ENCODE measurements around the gene RNF181.

Gene RNF181

DNA sequence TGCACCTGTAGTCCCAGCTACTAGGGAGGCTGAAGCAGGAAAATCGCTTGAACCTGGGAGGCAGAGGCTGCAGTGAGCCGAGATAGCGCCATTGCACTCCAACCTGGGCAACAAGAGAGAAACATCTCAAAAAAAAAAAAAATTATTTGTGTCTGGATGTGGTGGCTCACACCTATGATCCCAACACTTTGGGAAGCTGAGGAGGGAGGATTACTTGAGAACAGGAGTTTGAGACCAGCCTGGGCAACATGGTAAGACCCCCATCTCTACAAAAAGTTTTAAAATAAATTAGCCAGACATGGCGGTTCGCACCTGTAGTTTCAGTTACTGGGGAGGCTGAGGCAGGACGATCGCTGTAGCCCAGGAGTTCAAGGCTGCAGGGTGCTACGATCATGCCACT lies 19.8 kb upstream of the RNF181 start:
- Histone ChIP-seq H3K36me3 (replicated peaks; ENCODE audit: insufficient read depth, low read length) (no peaks in the 10 kb centered on the region), H3K4me1 (ENCODE audit: low read length) (peaks cover 11% of the 10 kb centered on the region; the same call in 1 of the 2 replicates), H3K9ac (ENCODE audit: low read length) (no peak overlapping the region), H3K79me2 (ENCODE audit: low read length) (peaks cover 32% of the 10 kb centered on the region), H3K27ac (ENCODE audit: low read length) (no peak overlapping the region), H3F3A (ENCODE audit: insufficient read depth, low read length) (no peaks in the 10 kb centered on the region), H3K4me3 (ENCODE audit: low read length) (no peak overlapping the region), H2AFZ (ENCODE audit: low read length) (no peak overlapping the region), H3K9me2 (replicated peaks; ENCODE audit: insufficient read depth, low read length) (no peaks in the 10 kb centered on the region), H3K9me3 (replicated peaks; ENCODE audit: insufficient read depth, low read length) (no peaks in the 10 kb centered on the region), H4K20me1 (ENCODE audit: insufficient read depth, low read length) (no peaks in the 10 kb centered on the region), H3K4me2 (ENCODE audit: low read depth, low read length) (no peak overlapping the region), H3K27me3 (replicated peaks; ENCODE audit: insufficient read depth, low read length) (peaks cover 5% of the 10 kb centered on the region)
- TF ChIP-seq EZH2 (optimal IDR thresholded peaks at IDR 0.05; ENCODE audit: low read depth, low read length), result no peak
- TF ChIP-seq EZH2phosphoT487 (IDR thresholded peaks at IDR 0.05; ENCODE audit: low read length), result no peak
- no peak for DNase-seq

DNA sequence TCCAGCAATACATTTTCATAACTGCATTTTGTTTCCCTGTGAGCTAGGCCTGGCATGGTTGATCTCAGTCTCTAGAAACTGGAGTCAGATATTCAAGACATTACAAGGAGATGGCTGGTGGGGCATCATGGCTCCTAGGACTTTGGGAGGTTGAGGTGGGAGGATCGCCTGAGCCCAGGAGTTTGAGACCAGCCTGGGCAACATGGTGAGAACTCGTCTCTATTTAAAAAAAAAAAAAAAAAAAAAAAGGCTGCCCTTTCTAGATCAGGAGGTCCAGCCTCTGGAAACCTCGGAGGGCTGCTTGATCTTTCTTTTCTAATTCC lies 18.5 kb upstream of the RNF181 start:
- Histone ChIP-seq H3K4me3 (ENCODE audit: low read length) (peak overlapping the region; percentile 75), H3K36me3 (replicated peaks; ENCODE audit: insufficient read depth, low read length) (0 out of 2 replicates have a peak, but pooled peaks cover 5% of the 10 kb centered on the region), H3K27me3 (replicated peaks; ENCODE audit: insufficient read depth, low read length) (peaks cover 4% of the 10 kb centered on the region; the same call in 1 of the 2 replicates), H3K9me2 (replicated peaks; ENCODE audit: insufficient read depth, low read length) (no peaks in the 10 kb centered on the region), H3F3A (ENCODE audit: insufficient read depth, low read length) (no peaks in the 10 kb centered on the region), H3K9ac (ENCODE audit: low read length) (peak overlapping the region; percentile 64; the same call in 1 of the 2 replicates), H3K27ac (ENCODE audit: low read length) (no peak overlapping the region), H2AFZ (ENCODE audit: low read length) (peak overlapping the region; percentile 64), H3K79me2 (ENCODE audit: low read length) (peaks cover 32% of the 10 kb centered on the region), H3K4me1 (ENCODE audit: low read length) (peaks cover 11% of the 10 kb centered on the region; the same call in 1 of the 2 replicates), H3K9me3 (replicated peaks; ENCODE audit: insufficient read depth, low read length) (no peaks in the 10 kb centered on the region), H3K4me2 (ENCODE audit: low read depth, low read length) (peak overlapping the region; percentile 67), H4K20me1 (ENCODE audit: insufficient read depth, low read length) (no peaks in the 10 kb centered on the region)
- TF ChIP-seq EZH2 (optimal IDR thresholded peaks at IDR 0.05; ENCODE audit: low read depth, low read length), result no peak
- TF ChIP-seq EZH2phosphoT487 (IDR thresholded peaks at IDR 0.05; ENCODE audit: low read length), result no peak
- TF ChIP-seq CTCF (IDR thresholded peaks at IDR 0.05; ENCODE audit: low read length), result no peak
- DNase-seq, result no peak

DNA sequence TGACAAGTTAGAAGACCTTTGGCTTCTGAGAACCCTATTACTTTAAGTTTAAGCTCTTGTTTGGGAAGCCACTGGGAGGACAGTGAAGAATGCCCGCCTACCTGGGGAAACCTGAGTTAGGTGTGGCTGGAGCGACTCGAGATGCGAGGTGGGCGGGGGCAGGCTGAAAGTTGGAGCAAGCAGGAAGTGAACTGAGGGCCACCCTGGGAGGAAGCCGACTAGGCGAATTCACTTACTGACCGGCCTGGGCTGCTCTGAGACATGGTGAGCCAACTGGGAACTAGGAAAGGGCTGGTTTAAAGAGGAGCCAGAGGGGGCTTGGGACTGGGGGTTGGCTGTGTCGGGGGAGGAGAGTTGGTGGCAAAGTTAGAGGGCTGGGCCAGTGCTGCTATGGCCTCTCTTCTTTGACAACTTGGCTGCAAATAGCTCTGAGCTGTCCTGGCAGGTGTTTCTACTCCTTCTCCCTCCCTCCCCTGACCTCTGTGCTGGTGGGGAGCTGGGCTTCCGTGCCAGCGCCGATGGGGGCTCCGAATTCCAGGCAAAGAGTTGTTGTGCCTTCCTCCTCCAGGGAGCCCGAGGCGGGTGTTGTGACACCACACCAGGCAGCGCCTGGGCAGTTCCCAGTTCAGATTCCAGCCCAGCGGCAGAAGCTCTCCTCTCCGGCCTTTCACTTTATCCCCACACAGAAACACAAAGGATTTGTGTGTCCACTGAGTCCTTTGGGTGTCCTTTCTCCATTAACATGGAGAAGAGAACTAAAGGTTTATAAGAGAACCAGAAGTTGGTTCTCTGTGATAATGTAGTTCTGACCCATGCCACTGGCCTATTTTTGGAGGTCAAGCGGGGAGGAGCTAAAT lies 17.9 kb upstream of the RNF181 start, which contains the start of gene VAMP8:
Gene VAMP8 (plus strand): TSS at position 201 of the 857 bp plus-strand sequence. CDS start 61 bp downstream, at position 262.
- Histone ChIP-seq H3K4me3 (ENCODE audit: low read length) (peak within 1 kb of the TSS; percentile 75), H3K9ac (ENCODE audit: low read length) (peak within 1 kb of the TSS; percentile 64), H4K20me1 (ENCODE audit: insufficient read depth, low read length) (no peaks in the 10 kb centered on the region), H3F3A (ENCODE audit: insufficient read depth, low read length) (no peaks in the 10 kb centered on the region), H3K4me1 (ENCODE audit: low read length) (peaks cover 11% of the 10 kb centered on the region; the same call in 1 of the 2 replicates), H3K9me3 (replicated peaks; ENCODE audit: insufficient read depth, low read length) (no peaks in the 10 kb centered on the region), H3K4me2 (ENCODE audit: low read depth, low read length) (peak within 1 kb of the TSS; percentile 67), H3K9me2 (replicated peaks; ENCODE audit: insufficient read depth, low read length) (no peaks in the 10 kb centered on the region), H3K27ac (ENCODE audit: low read length) (peak within 1 kb of the TSS; percentile 47; the same call in 1 of the 2 replicates), H2AFZ (ENCODE audit: low read length) (peak within 1 kb of the TSS; percentile 64), H3K79me2 (ENCODE audit: low read length) (peaks cover 32% of the 10 kb centered on the region), H3K27me3 (replicated peaks; ENCODE audit: insufficient read depth, low read length) (peaks cover 2% of the 10 kb centered on the region; the same call in 1 of the 2 replicates), H3K36me3 (replicated peaks; ENCODE audit: insufficient read depth, low read length) (0 out of 2 replicates have a peak, but pooled peaks cover 5% of the 10 kb centered on the region)
- DNase-seq, result peak; percentile 80
- TF ChIP-seq EZH2 (optimal IDR thresholded peaks at IDR 0.05; ENCODE audit: low read depth, low read length) (no peak), EZH2phosphoT487 (IDR thresholded peaks at IDR 0.05; ENCODE audit: low read length) (no peak), CTCF (IDR thresholded peaks at IDR 0.05; ENCODE audit: low read length) (no peak)

Measured in MM.1S (cell line).